Measurements from ENCODE around the gene CUL5.

DNA sequence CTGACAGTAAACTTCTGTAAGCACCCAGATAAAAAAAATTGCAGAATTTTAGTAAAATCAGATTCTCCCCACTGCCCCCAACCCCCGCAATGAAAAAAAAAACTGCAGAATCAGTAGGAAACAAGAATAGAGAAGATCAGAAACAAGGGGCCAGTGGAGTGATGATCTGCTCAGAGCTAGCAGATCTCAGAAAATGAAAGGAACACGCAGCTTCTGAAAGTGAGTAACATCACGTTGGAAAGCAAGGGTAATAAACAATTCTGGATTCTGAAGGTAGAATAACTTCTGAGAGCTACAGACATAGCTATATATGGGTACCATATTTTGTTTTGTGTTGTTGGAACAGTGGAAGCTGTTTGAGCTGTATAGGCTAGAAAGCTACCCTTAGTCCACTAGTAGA lies 135.9 kb downstream of the CUL5 start:
- TF ChIP-seq, protein P1, sequence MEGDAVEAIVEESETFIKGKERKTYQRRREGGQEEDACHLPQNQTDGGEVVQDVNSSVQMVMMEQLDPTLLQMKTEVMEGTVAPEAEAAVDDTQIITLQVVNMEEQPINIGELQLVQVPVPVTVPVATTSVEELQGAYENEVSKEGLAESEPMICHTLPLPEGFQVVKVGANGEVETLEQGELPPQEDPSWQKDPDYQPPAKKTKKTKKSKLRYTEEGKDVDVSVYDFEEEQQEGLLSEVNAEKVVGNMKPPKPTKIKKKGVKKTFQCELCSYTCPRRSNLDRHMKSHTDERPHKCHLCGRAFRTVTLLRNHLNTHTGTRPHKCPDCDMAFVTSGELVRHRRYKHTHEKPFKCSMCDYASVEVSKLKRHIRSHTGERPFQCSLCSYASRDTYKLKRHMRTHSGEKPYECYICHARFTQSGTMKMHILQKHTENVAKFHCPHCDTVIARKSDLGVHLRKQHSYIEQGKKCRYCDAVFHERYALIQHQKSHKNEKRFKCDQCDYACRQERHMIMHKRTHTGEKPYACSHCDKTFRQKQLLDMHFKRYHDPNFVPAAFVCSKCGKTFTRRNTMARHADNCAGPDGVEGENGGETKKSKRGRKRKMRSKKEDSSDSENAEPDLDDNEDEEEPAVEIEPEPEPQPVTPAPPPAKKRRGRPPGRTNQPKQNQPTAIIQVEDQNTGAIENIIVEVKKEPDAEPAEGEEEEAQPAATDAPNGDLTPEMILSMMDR (conservative IDR thresholded peaks at IDR 0.05; ENCODE audit: low read depth in 2 of 2), result no peak
- no peak for TF ChIP-seq POLR2AphosphoS5 (IDR thresholded peaks at IDR 0.05; ENCODE audit: low read depth)
- TF ChIP-seq EZH2phosphoT487 (IDR thresholded peaks at IDR 0.05; ENCODE audit: unreplicated experiment), result no peak
